K562 (cell line): Measurements from ENCODE around the gene ZNF382. TPM values are rescaled to one million over a fixed set of nuclear protein-coding genes. Genes with fewer than 3 reads are reported as not detected.

Experiments used
- BHLHE40 ChIP-seq: IDR thresholded peaks from 2 replicates; pipeline ENCODE4 v1.6.1; 2011; ENCODE audit warnings: low read length, improper control_type of control experiment
- BRF2 ChIP-seq: IDR thresholded peaks from 3 replicates; pipeline ENCODE4 v1.6.1; 2011; ENCODE audit warnings: borderline replicate concordance, mild to moderate bottlenecking; ENCODE audit not compliant: insufficient read length, insufficient read depth
- CBFA2T2 ChIP-seq: fragments of 450-650 bp; conservative IDR thresholded peaks from 2 replicates; pipeline ENCODE4 v1.6.1; 2017; ENCODE audit warnings: mild to moderate bottlenecking
- CREM ChIP-seq: IDR thresholded peaks from 2 replicates; pipeline ENCODE4 v1.6.1; 2014; ENCODE audit warnings: antibody characterized with exemption, low read depth
- ESRRB ChIP-seq: fragments of 250-450 bp; sonication (Bioruptor Pico); IDR thresholded peaks from 2 replicates; pipeline ENCODE4 v1.5.0; 2020; ENCODE audit warnings: mild to moderate bottlenecking, moderate library complexity, borderline replicate concordance
- GTF2E2 ChIP-seq: fragments of 200-800 bp; sonication (Bioruptor generic); IDR thresholded peaks from 2 replicates; pipeline ENCODE4 v1.6.1; 2016; ENCODE audit warnings: missing genetic modification characterization, missing compliant biosample characterization
- MAFG ChIP-seq: fragments of 450-650 bp; conservative IDR thresholded peaks from 2 replicates; pipeline ENCODE4 v1.6.1; 2016; ENCODE audit warnings: missing genetic modification characterization, missing compliant biosample characterization
- MCM2 ChIP-seq: fragments of 450-650 bp; IDR thresholded peaks from 2 replicates; pipeline ENCODE4 v1.6.1; 2017; ENCODE audit warnings: low read depth, mild to moderate bottlenecking
- MEIS2 ChIP-seq: fragments of 450-650 bp; IDR thresholded peaks from 2 replicates; pipeline ENCODE4 v1.6.1; 2014; ENCODE audit warnings: mild to moderate bottlenecking; ENCODE audit not compliant: partially characterized antibody
- PML ChIP-seq: IDR thresholded peaks from 2 replicates; pipeline ENCODE4 v1.6.1; 2012; ENCODE audit warnings: low read length, inconsistent platforms
- SMARCE1 ChIP-seq: fragments of 450-650 bp; IDR thresholded peaks from 2 replicates; pipeline ENCODE4 v1.7.1; 2016; ENCODE audit warnings: mild to moderate bottlenecking
- SNAPC5 ChIP-seq: fragments of 250-450 bp; sonication (Bioruptor Pico); IDR thresholded peaks from 2 replicates; pipeline ENCODE4 v1.8.0; 2021; ENCODE audit warnings: moderate library complexity, mild to moderate bottlenecking, inconsistent platforms
- STAT5B ChIP-seq: fragments of 250-450 bp; sonication (Bioruptor Pico); IDR thresholded peaks from 2 replicates; pipeline ENCODE4 v1.8.0; 2021; ENCODE audit warnings: mild to moderate bottlenecking, inconsistent platforms
- TCF7 ChIP-seq: sonication (generic); IDR thresholded peaks from 2 replicates; pipeline ENCODE4 v1.6.1; 2016; ENCODE audit warnings: antibody characterized with exemption, borderline replicate concordance
- XRCC4 ChIP-seq: IDR thresholded peaks from one replicate; pipeline ENCODE4 v1.6.1; 2011; ENCODE audit not compliant: insufficient read depth, insufficient read length; ENCODE audit errors: extremely low read depth
- ZNF511 ChIP-seq: sonication (generic); formaldehyde crosslinking; IDR thresholded peaks from 2 replicates; pipeline ENCODE4 v1.8.0; 2022; ENCODE audit warnings: mild to moderate bottlenecking, missing genetic modification reagents
- polyA plus RNA-seq, 8 experiments: library from polyadenylated mRNA; depleted of rRNA in 4 of 8; stranded (reverse) in 5 of 8; unstranded in 3 of 8; fragments of >200 nt; fragmentation: Nextera tagmentation in 2 of 8; fragmentation: Illumina TruSeq in 1 of 8; extraction: Ambion mirVana in 2 of 8; extraction: Trizol in 1 of 8; gene quantifications; 2 replicates each; pipeline versions ENCODE4 v1.2.1 to v1.2.3, GENCODE V29; 2011 to 2014; ENCODE audit warnings: inconsistent platforms in 1 of 8, missing spikeins in 1 of 8
- total RNA-seq, 7 experiments: library from RNA; depleted of rRNA in 6 of 7; stranded (reverse); fragments of >200 nt in 6 of 7; fragmentation: Illumina TruSeq in 2 of 7; extraction: Trizol in 2 of 7; gene quantifications; 2 replicates each; pipeline versions ENCODE4 v1.2.1 to v1.2.3, GENCODE V29; 2011 to 2021; ENCODE audit warnings: low replicate concordance in 1 of 7
- TF ChIP-seq, protein P1 (sequence below): fragments of 250-450 bp; sonication (Bioruptor Pico); IDR thresholded peaks from 2 replicates; pipeline ENCODE4 v1.4.0; 2020

Gene ZNF382
- total and polyA plus RNA-seq, 9 of the 15 experiments (the other 6 are each of a cell fraction or from before 2014, with no cell fraction given): 0.04 to 0.27 (median 0.16) TPM; not detected in 5

DNA sequence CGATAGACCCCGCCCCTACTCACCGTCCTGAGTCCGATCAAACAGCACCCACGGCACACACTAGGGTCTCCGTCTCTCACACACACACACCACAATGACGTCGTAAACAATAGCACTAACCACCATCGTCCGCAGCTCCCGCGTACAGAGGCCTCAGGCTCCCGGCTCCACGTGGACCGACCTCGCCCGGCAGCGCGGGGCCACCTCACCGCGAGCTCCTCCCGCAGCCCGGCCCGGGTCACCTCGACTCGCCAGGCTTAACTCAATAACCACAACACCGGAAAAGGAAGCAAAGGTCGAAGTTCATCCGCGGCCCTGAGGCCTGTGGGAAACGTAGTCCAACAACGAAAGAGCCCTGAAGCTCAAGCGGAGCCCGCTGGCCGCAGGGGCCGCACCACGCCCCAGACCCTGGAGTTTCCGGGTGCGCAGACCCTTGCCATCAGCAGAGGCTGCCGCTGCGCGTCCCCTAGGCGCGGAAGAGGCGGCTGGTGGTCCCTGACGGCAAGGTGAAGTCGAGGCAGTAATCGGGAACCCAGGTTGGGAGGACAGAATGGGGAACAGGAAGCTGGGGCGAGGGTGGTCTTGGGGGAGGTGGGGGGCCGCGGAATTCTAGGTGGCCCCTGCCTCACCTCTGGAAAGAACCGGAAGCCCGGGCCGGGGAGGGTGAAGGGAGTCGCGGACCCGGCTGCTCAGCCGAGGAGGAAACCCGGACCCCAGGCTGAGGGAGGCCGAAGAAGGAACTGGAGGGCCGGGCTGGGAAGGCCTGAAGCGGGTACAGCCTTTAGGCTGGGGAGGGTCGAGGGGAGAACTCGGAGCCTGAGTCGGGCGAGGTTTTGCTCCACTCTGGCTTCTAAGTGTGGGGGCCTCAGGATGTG, 31.9 kb upstream of the ZNF382 start, which contains the start of gene ZNF529 (continued):
- TF ChIP-seq PML (peak; percentile 68), ESRRB (CRISPR knock-in tag) (no peak), CREM (peak; percentile 68), SMARCE1 (0 out of 2 replicates have a peak, but pooled peaks have one; percentile 27), MCM2 (no peak), ZNF511 (peak; percentile 55; the same call in 1 of the 2 replicates), BHLHE40 (no peak; the same call in 1 of the 2 replicates), MEIS2 (no peak), STAT5B (CRISPR knock-in tag) (no peak), BRF2 (no peak), SNAPC5 (CRISPR knock-in tag) (no peak), MAFG (tag) (no peak), TCF7 (no peak), CBFA2T2 (no peak), XRCC4 (no peak), GTF2E2 (tag) (peak; percentile 61; the same call in 1 of the 2 replicates)
- TF ChIP-seq, protein P1, sequence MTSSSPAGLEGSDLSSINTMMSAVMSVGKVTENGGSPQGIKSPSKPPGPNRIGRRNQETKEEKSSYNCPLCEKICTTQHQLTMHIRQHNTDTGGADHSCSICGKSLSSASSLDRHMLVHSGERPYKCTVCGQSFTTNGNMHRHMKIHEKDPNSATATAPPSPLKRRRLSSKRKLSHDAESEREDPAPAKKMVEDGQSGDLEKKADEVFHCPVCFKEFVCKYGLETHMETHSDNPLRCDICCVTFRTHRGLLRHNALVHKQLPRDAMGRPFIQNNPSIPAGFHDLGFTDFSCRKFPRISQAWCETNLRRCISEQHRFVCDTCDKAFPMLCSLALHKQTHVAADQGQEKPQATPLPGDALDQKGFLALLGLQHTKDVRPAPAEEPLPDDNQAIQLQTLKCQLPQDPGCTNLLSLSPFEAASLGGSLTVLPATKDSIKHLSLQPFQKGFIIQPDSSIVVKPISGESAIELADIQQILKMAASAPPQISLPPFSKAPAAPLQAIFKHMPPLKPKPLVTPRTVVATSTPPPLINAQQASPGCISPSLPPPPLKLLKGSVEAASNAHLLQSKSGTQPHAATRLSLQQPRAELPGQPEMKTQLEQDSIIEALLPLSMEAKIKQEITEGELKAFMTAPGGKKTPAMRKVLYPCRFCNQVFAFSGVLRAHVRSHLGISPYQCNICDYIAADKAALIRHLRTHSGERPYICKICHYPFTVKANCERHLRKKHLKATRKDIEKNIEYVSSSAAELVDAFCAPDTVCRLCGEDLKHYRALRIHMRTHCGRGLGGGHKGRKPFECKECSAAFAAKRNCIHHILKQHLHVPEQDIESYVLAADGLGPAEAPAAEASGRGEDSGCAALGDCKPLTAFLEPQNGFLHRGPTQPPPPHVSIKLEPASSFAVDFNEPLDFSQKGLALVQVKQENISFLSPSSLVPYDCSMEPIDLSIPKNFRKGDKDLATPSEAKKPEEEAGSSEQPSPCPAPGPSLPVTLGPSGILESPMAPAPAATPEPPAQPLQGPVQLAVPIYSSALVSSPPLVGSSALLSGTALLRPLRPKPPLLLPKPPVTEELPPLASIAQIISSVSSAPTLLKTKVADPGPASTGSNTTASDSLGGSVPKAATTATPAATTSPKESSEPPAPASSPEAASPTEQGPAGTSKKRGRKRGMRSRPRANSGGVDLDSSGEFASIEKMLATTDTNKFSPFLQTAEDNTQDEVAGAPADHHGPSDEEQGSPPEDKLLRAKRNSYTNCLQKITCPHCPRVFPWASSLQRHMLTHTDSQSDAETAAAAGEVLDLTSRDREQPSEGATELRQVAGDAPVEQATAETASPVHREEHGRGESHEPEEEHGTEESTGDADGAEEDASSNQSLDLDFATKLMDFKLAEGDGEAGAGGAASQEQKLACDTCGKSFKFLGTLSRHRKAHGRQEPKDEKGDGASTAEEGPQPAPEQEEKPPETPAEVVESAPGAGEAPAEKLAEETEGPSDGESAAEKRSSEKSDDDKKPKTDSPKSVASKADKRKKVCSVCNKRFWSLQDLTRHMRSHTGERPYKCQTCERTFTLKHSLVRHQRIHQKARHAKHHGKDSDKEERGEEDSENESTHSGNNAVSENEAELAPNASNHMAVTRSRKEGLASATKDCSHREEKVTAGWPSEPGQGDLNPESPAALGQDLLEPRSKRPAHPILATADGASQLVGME (CRISPR knock-in tag): no peak
